SK-N-SH treated with all-trans-retinoic acid at 6 μM for 48 hours (cell line): ENCODE measurements around the gene RNF2.

Source experiments
- BACH2 ChIP-seq: fragments of 250-450 bp; sonication (Bioruptor Pico); IDR thresholded peaks from 2 replicates; pipeline ENCODE4 v1.9.0; 2021; ENCODE audit warnings: mild to moderate bottlenecking, borderline replicate concordance
- CSDC2 ChIP-seq: fragments of 250-450 bp; sonication (Bioruptor Pico); IDR thresholded peaks from 2 replicates; pipeline ENCODE4 v1.5.0; 2020; ENCODE audit warnings: mild to moderate bottlenecking, moderate library complexity
- PPARA ChIP-seq: fragments of 250-450 bp; sonication (Bioruptor Pico); IDR thresholded peaks from 2 replicates; pipeline ENCODE4 v1.5.0; 2020; ENCODE audit warnings: mild to moderate bottlenecking, borderline replicate concordance
- RARB ChIP-seq: fragments of 250-450 bp; sonication (Bioruptor Pico); IDR thresholded peaks from 2 replicates; pipeline ENCODE4 v1.8.0; 2021; ENCODE audit warnings: mild to moderate bottlenecking, moderate library complexity
- ZNF70 ChIP-seq: fragments of 450-650 bp; formaldehyde crosslinking; IDR thresholded peaks from 2 replicates; pipeline ENCODE4 v1.5.0; 2020; ENCODE audit warnings: mild to moderate bottlenecking, moderate library complexity

DNA sequence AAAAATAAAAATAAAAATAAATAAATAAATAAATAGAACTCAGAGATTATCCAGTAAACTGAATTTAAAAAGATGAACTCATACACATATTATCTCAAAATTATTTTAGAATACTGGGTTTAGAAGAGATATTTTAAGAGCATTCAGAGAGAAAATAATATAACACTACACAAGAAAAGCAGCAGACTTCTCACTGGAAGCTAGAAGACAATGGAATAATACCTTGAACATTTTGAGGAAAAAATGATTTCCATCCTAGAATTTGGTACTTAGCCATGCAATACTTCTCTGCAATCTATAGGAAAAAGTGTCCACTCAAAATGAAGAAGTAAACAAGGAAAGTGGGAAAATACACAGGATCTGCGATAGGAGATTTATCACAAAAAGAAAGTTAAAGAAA, 87.2 kb downstream of the RNF2 start:
- no peak for TF ChIP-seq ZNF70
- no peak for TF ChIP-seq BACH2 (CRISPR knock-in tag)
- TF ChIP-seq CSDC2 (CRISPR knock-in tag) = no peak
- TF ChIP-seq PPARA = no peak
- TF ChIP-seq RARB (CRISPR knock-in tag) = no peak
